CD4-positive, alpha-beta T cell treated with Interleukin-6 at 100 ng/mL for 8 hours (primary cell): Measurements from ENCODE around the gene OTOF.

ENCODE experiments used
- DNase-seq: peaks from one replicate; pipeline ENCODE4 v3.0.0-alpha.2; 2020; ENCODE audit warnings: mixed read lengths, low spot score

OTOF gene

GRCh38 chr2:26500406-26500805 lies 22.5 kb upstream of the OTOF start:
- DNase-seq, result no peak

DNA sequence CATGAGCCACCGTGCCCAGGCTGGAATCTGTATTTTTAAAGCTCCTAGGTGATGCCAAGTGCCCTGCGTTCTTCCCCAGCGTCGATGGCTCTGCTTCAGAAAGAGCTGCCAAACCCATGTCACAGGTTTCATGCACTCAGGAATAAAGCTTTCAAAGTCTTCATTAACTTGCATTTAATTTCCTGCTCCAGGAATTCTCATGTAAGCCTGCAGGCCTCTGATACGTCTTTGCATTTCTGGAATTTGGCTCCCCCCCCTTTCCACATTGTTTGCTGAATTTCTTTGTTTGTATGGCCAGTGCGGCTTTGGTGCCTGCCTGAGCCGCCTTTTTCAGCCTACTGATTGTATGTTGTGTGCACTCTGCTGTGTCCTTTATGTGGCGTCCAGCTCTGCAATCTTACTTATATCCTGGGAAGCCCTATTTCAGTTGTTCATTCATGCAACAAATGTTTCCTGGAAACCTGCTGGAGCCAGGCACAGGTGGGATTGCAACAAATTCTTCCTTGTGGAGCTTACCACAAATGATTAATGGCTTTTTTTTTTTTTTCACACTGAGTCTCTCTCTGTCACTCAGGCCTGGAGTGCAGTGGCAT lies 17.9 kb upstream of the OTOF start:
- no peak for DNase-seq

DNA sequence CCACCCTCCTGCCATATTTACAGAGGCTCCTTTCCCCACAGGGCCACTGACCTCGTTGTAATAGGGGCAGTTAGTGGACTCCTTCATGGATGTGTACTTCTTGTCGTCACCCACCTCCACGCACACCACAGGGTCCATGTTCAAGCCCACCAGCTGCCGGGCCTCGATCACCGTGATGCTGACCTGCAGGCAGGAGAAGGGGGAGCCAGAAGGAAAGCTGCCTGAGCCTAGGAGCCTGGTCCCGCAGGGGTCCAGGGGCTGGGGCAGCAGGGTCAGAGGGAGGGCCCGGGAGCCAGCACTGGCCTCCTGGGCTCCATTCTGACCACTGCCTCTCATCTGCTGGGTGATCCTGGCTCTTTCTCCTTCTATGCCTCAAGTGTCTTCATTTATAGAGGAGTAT lies 17.0 kb upstream of the OTOF start:
- DNase-seq, result no peak

DNA sequence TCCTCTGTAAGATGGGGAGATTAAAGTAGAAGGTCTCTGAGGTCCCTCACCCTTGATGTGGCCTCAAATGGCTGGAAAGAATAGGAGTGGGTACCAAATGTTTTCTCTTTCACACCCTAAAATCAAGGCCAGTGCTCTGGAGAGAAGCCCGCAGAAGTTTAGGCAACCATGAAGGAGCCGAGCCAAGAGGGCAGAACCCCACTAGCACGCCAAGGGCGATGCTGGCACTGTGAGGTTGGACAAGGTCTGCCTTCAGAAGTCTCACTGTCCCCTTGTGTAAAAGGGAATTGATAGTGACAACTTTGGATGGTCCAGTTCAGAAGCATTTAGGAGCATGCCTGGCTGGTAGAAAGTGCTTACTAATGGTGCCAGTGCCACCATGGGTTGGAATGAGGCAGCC lies 16.3 kb upstream of the OTOF start:
- no peak for DNase-seq

DNA sequence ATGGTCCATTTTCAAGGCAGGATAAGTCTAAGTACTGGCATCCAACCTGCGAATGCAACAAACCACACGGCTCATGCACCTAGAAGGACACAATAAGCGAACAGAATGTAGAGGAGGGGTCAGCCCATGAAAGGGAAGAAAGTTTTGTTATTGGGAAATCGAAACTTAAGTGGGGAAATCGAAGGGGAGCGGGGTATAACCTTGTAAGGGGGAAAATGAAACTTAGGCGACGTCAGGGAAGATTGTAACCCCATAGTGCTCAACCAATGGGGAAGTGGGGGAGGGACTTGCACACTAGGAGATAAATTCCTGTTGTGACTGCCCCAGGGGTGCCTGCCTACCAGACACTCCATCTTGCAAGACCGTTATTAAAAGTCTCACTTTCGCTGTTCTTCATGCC lies 15.6 kb upstream of the OTOF start:
- no peak for DNase-seq

GRCh38 chr2:26492749-26493515 lies 15.0 kb upstream of the OTOF start:
- DNase-seq, result no peak

DNA sequence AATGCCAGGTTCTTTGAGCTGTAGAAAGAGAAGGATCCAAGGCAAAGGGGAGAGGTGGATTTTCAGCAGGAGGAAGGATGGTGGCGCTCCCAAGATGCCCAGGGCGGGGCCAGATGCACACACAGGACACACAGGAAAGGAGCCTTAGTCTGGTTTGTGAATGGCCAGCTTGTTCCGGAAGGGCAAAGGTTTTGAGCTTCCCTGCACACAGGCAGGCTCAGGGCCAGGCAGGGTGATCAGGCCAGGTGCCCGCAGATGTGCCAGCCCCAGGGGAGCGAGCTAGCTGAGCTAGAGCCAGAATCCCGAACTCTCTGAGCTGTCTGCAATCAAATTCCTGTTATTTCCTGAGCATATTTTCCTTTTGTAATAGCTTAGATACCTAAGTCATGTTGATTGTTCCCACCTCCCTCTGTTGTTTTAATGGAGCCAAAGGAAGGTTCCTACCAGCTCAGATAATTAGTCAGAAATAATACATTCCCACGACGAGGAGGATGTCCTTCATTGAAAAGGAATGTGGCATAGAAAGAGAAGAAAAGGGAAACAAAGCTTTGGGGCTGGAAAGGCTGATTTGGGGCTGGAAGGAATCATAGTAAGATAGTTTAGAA lies 13.7 kb upstream of the OTOF start:
- no peak for DNase-seq

GRCh38 chr2:26489213-26489850 lies 11.4 kb upstream of the OTOF start:
- no peak for DNase-seq

DNA sequence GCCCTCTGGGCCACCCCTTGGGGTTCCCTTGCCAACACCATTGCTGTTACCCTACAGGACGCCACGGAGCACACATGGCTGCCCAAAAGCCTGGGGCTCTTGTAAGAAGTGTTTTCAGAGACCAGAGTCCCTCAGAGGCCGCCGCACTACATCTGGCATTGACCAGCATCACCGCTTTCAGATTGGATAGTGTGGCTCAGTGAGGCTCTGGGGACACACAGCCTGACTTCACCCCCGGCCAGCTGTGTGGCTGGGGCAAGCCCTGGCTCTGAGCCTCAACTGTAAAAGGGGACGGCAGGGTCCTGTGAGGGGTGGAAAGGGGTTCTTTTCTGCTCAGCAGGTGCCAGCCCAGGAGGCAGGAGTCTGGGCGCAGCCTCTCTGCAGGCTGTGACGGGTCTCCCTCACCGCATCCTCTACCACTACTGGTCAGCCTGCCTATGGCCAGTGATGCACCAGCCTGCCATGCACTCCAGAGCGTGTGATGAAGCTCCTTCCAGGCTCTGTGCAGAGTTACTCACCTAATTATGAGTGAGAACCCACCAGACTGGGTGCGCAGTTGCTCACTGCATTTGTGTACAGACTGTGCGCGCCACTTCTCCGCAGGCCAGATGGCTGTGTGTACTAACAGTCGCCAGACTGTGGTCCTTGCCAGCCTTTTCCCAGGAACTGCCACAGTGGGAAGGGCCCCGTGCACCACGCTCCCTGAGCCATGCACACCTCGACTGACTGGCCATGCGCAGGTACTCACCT lies 10.7 kb upstream of the OTOF start:
- no peak for DNase-seq

DNA sequence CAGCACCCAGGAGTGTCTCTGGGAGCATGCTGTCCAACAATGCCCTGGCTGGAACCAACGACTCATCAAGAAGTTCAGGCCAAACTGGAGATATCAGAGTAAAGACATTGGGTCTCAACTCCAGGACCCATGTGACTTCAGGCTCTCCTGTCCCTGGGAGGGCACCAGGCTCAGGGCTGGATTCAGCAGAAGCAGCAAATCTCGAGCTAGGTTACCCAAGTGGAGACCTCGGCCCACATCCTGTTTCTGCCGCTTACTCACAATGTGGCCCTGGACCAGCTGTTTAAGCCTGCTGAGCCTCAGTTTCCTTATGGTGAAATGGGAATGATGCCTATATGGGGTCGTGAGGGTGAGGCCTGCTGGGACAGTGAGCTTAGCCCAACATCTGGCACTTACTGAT lies 9.3 kb upstream of the OTOF start:
- DNase-seq, result no peak

DNA sequence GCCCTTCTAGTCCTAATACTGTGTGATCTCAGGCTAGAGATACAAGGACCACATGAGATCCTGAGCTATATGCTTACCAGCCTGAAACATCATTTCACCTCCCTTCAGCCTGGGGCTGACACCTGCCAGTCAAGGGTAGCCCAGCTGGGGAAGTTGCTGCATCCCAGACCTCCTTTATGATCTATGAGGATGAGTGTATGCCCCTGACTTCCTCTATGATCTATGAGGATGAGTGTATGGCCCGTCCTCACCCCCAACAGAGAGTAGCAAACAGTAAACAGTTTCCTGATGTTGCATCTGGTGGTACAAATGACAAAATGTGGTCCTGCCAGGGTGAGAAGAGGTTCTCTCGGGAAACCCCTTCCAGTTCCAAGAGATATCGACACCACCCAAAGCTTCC lies 8.9 kb upstream of the OTOF start:
- DNase-seq, result no peak

GRCh38 chr2:26485725-26486418 lies 7.9 kb upstream of the OTOF start:
- DNase-seq, result no peak

- DNase-seq, result no peak
Measured at GRCh38 chr2:26485099-26485498, 7.2 kb upstream of the OTOF start.

GRCh38 chr2:26484579-26484978 lies 6.7 kb upstream of the OTOF start:
- no peak for DNase-seq

- no peak for DNase-seq
Measured at GRCh38 chr2:26483957-26484565, 6.1 kb upstream of the OTOF start.

GRCh38 chr2:26483516-26483915 lies 5.6 kb upstream of the OTOF start:
- DNase-seq, result no peak

GRCh38 chr2:26483027-26483326 lies 5.1 kb upstream of the OTOF start:
- DNase-seq, result no peak

DNA sequence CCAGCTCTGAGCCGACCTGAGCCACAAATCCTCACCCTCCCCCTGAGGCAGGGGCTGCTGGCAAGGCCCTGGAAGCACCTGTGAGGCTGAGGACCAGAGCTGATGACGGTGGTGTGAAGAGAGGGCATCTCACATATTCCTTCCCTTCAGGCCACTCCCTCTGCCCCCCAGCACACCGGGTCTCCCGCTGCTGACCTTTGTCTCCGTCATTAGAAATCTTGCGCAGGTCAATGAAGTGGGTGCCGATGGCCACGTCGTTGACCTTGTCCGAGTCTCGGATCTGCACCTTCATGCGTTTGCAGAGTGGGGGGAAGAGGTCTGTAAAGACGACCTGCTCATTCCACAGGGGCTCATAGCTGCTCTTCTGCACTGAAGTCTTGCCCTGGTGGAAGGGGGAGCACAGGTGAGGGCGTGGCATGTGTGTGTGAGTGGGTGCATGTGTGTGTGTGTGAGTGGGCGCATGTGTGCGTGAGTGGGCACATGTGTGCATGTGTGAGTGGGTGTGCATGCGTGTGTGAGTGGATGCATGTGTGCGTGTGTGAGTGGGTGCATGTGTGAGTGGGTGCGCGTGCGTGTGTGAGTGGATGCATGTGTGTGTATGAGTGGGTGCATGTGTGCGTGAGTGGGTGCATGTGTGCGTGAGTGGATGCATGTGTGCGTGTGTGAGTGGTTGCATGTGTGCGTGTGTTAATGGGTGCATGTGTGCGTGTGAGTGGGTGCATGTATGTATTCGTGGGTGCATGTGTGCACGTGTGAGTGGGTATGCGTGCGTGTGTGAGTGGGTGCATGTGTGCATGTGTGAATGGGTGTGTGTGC lies 4.5 kb upstream of the OTOF start:
- no peak for DNase-seq

DNA sequence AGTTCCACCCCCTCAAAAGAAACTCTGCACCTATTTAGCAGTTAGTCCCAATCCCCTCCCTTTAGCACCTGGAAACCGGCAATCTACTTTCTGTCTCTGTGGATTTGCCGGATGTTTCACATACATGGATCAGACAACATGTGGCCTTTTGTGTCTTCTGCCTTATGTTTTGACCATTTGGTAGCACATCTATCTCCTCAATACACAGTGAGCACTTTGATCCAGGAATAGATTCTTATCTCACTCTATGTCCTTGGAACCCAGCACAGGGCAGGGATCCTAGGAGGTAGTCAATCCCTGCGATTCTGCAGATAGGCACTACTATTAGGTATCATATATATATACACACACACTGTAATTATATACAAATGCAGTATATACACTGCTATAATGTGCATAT lies 3.8 kb upstream of the OTOF start:
- DNase-seq, result no peak

GRCh38 chr2:26480566-26481423 lies 2.9 kb upstream of the OTOF start:
- no peak for DNase-seq
